Tibial nerve (tissue), 4 donors: ENCODE data around the gene EYA4.

Source experiments
- EP300 ChIP-seq, 2 donors: sonication (generic); formaldehyde crosslinking; IDR thresholded peaks; one replicate each; pipeline ENCODE4 v1.6.1; 2017; ENCODE audit warnings: antibody characterized with exemption in 2 of 2, mild to moderate bottlenecking in 1 of 2
- POLR2A ChIP-seq, 2 donors: fragments of 450-650 bp; IDR thresholded peaks; one replicate each; pipeline ENCODE4 v1.6.1; 2017; ENCODE audit warnings: antibody characterized with exemption in 2 of 2, mild to moderate bottlenecking in 2 of 2, moderate library complexity in 2 of 2
- TF ChIP-seq, protein P1 (sequence below), 5 experiments: fragments of 200-600 bp in 3 of 5; fragments of 450-650 bp in 2 of 5; sonication (generic) in 3 of 5; IDR thresholded peaks; one replicate each; pipeline ENCODE4 v1.5.1; 2016 to 2019; ENCODE audit warnings: antibody characterized with exemption in 5 of 5, mild to moderate bottlenecking in 3 of 5, moderate library complexity in 2 of 5

GRCh38 chr6:133505681-133506080 lies 264.5 kb downstream of the EYA4 start:
- TF ChIP-seq, protein P1, sequence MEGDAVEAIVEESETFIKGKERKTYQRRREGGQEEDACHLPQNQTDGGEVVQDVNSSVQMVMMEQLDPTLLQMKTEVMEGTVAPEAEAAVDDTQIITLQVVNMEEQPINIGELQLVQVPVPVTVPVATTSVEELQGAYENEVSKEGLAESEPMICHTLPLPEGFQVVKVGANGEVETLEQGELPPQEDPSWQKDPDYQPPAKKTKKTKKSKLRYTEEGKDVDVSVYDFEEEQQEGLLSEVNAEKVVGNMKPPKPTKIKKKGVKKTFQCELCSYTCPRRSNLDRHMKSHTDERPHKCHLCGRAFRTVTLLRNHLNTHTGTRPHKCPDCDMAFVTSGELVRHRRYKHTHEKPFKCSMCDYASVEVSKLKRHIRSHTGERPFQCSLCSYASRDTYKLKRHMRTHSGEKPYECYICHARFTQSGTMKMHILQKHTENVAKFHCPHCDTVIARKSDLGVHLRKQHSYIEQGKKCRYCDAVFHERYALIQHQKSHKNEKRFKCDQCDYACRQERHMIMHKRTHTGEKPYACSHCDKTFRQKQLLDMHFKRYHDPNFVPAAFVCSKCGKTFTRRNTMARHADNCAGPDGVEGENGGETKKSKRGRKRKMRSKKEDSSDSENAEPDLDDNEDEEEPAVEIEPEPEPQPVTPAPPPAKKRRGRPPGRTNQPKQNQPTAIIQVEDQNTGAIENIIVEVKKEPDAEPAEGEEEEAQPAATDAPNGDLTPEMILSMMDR (IDR thresholded peaks at IDR 0.05): no peak
- TF ChIP-seq EP300 (IDR thresholded peaks at IDR 0.05) (no peak), POLR2A (IDR thresholded peaks at IDR 0.05) (no peak)
